Left ventricle myocardium inferior (tissue), 1 donor: ENCODE data around the gene HECTD4. TPM values are rescaled to one million over a fixed set of nuclear protein-coding genes. Genes with fewer than 3 reads are reported as not detected.
A peak's percentile ranks its signal among the peaks of the same experiment; 100 is the strongest.

Experiments
- DNase-seq: peaks from one replicate; pipeline ENCODE4 v3.0.0-alpha.2; 2020
- H3K27ac ChIP-seq: fragments of 200-600 bp; replicated peaks from 2 replicates; pipeline ENCODE4 v1.8.0; 2021
- H3K27me3 ChIP-seq: fragments of 200-600 bp; 2 replicates; pipeline ENCODE4 v1.8.0; 2021; ENCODE audit warnings: low read depth
- H3K36me3 ChIP-seq: fragments of 200-600 bp; 2 replicates; pipeline ENCODE4 v1.8.0; 2021
- H3K4me1 ChIP-seq: fragments of 200-600 bp; 2 replicates; pipeline ENCODE4 v1.8.0; 2021
- H3K4me3 ChIP-seq: fragments of 200-600 bp; 2 replicates; pipeline ENCODE4 v1.8.0; 2021; ENCODE audit warnings: mild to moderate bottlenecking, moderate library complexity
- H3K9me3 ChIP-seq: fragments of 200-600 bp; replicated peaks from 2 replicates; pipeline ENCODE4 v1.8.0; 2021
- intact Hi-C: fragments of 100-400 bp; cut with micrococcal nuclease; formaldehyde crosslinking; loops from one replicate; pipeline ENCODE4 v1.11.0; 2022
- long read RNA-seq: library from polyadenylated mRNA; unstranded; transcript quantifications from one replicate; pipeline ENCODE4 v2.0.0, GENCODE V29; 2021
- total RNA-seq: library from RNA; stranded (reverse); fragmentation: NEBNext Ultra II Directional; extraction: Animal tissue kit (Norgen Biotek cat#: 25700); gene quantifications from one replicate; pipeline ENCODE4 v1.2.1, GENCODE V29; 2021
- TF ChIP-seq, protein P1 (sequence below): fragments of 200-600 bp; IDR thresholded peaks from 2 replicates; pipeline ENCODE4 v1.8.0; 2021; ENCODE audit warnings: antibody characterized with exemption, mild to moderate bottlenecking, borderline replicate concordance
- donor health status: DM: no; HTN: yes; CAD: no; lungs with severe emphysema.

HECTD4 gene
- 23.4 TPM for total RNA-seq
- long read RNA-seq, partial matches to known transcripts: 21 of 22 reads
- long read RNA-seq, other reads (novel, unspliced or antisense): 1 of 22 reads

GRCh38 chr12:112381883-112382796 is at the start of gene HECTD4:
Gene HECTD4, minus strand, starts transcription at chr12:112382431. Its CDS starts 303 bp downstream, at chr12:112382128.
- no peaks in the 10 kb centered on the region for H3K36me3 ChIP-seq
- H3K27ac ChIP-seq: peak within 1 kb of the TSS; percentile 92
- peak within 1 kb of the TSS; percentile 99 for H3K4me3 ChIP-seq
- DNase-seq: peak; percentile 98
- TF ChIP-seq, protein P1, sequence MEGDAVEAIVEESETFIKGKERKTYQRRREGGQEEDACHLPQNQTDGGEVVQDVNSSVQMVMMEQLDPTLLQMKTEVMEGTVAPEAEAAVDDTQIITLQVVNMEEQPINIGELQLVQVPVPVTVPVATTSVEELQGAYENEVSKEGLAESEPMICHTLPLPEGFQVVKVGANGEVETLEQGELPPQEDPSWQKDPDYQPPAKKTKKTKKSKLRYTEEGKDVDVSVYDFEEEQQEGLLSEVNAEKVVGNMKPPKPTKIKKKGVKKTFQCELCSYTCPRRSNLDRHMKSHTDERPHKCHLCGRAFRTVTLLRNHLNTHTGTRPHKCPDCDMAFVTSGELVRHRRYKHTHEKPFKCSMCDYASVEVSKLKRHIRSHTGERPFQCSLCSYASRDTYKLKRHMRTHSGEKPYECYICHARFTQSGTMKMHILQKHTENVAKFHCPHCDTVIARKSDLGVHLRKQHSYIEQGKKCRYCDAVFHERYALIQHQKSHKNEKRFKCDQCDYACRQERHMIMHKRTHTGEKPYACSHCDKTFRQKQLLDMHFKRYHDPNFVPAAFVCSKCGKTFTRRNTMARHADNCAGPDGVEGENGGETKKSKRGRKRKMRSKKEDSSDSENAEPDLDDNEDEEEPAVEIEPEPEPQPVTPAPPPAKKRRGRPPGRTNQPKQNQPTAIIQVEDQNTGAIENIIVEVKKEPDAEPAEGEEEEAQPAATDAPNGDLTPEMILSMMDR: no peak
- H3K4me1 ChIP-seq: peaks cover 36% of the 10 kb centered on the region
- intact Hi-C loops: no loop called here
- no peaks in the 10 kb centered on the region for H3K27me3 ChIP-seq
- no peaks in the 10 kb centered on the region for H3K9me3 ChIP-seq

GRCh38 chr12:112431965-112432364 is 49.7 kb upstream of the HECTD4 start:
- TF ChIP-seq, protein P1: no peak
- no peak for DNase-seq
- peaks cover 7% of the 10 kb centered on the region for H3K4me1 ChIP-seq
- no peak overlapping the region for H3K4me3 ChIP-seq
- H3K27me3 ChIP-seq: no peaks in the 10 kb centered on the region
- H3K9me3 ChIP-seq: no peaks in the 10 kb centered on the region
- no peak overlapping the region for H3K27ac ChIP-seq
- intact Hi-C loops: no loop called here
- no peaks in the 10 kb centered on the region for H3K36me3 ChIP-seq

DNA sequence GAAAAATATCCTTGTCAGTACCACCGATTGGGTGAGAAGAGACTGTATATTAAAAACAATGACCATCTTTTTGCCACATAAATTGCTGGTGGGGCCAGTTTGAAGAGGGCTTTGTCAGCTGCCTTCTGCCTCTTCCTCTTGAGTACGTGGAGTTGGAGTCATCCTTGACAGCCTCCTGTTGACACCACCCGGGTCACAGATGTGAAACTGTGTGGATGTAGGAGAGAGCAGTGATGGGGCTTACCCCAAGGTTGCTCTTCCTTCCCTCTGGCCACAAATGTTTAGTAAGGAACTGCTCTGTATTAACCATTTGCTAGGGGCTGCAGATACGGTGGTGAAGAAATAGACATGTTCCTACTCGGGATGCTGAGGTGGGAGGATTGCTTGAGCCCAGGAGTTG is 48.7 kb upstream of the HECTD4 start:
- intact Hi-C loops: no loop called here
- Histone ChIP-seq H3K36me3 (no peaks in the 10 kb centered on the region), H3K9me3 (no peaks in the 10 kb centered on the region), H3K27me3 (no peaks in the 10 kb centered on the region), H3K4me1 (peaks cover 5% of the 10 kb centered on the region), H3K27ac (no peak overlapping the region), H3K4me3 (no peak overlapping the region)
- no peak for DNase-seq
- TF ChIP-seq, protein P1: no peak

- intact Hi-C loops: no loop called here
- Histone ChIP-seq H3K4me3 (no peak overlapping the region), H3K36me3 (no peaks in the 10 kb centered on the region), H3K27ac (no peak overlapping the region), H3K27me3 (no peaks in the 10 kb centered on the region), H3K9me3 (no peaks in the 10 kb centered on the region), H3K4me1 (peaks cover 27% of the 10 kb centered on the region)
- TF ChIP-seq, protein P1: no peak
- DNase-seq: no peak
These were observed 45.5 kb upstream of the HECTD4 start for GRCh38 chr12:112427760-112428159.

DNA sequence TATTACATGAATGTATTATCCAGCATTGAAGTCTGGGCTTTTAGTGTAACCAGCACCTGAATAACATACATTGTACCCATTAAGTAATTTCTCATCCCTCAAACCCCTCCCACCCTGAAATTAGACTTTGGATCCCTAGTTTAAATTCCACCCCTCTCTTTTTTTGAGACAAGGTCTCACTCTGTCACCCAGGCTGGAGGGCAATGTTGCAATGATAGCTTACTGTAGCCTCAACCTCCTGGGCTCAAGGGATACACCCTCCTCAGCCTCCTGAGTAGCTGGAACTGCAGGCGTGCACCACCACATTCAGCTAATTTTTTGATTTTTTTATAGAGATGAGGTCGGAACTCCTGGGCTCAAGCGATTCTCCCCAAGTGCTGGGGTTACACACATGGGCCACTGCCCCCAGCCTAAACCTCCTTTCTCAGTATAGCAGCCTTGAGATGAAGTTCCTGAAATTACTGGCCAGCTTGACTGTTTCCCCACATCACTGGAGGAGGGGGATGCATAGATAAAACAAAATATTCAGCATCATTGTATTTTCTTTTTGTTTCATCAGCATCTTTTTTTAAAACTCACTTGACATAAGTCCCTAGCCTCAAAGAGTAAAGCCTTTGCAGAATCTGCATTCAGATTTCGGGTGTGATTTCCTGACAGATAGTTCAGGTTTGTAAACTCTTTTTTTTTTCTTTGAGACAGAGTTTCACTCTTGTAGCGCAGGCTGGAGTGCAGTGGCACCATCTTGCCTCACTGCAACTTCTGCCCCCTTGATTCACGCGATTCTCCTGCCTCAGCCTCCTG is 43.6 kb upstream of the HECTD4 start:
- no peak overlapping the region for H3K4me3 ChIP-seq
- intact Hi-C loops: no loop called here
- DNase-seq: no peak
- H3K27me3 ChIP-seq: no peaks in the 10 kb centered on the region
- H3K27ac ChIP-seq: no peak overlapping the region
- peaks cover 47% of the 10 kb centered on the region for H3K4me1 ChIP-seq
- no peaks in the 10 kb centered on the region for H3K36me3 ChIP-seq
- TF ChIP-seq, protein P1: no peak
- no peaks in the 10 kb centered on the region for H3K9me3 ChIP-seq
